Pancreas (tissue), 10 donors: ENCODE data around the gene RPSA. TPM values are rescaled to one million over a fixed set of nuclear protein-coding genes. Genes with fewer than 3 reads are reported as not detected.

Experiments
- ATAC-seq, 4 donors: fragments of 200-7000 bp; cut with Tn5 transposase; one replicate each; pipeline versions ENCODE4 v1.8.0 to v1.9.1; 2020; ENCODE audit warnings: mild to moderate bottlenecking in 4 of 4, moderate library complexity in 4 of 4
- DNase-seq, 6 donors: peaks; one replicate each; pipeline ENCODE4 v3.0.0-alpha.2; 2020
- FAIRE-seq: peaks from 2 replicates; lab custom pipeline; 2012; peaks lifted over from hg19 to GRCh38; lab: Jason Lieb, UNC
- H3K27ac ChIP-seq, 4 donors: fragments of 200-600 bp; sonication (generic); 1 replicate in 3 of 4; 2 replicates in 1 of 4; pipeline versions ENCODE4 v1.5.0 to v1.8.0; 2020
- H3K27me3 ChIP-seq, 4 donors: fragments of 200-600 bp; one replicate each; pipeline ENCODE4 v1.8.0; 2021
- H3K36me3 ChIP-seq, 3 donors: fragments of 200-600 bp; sonication (generic) in 1 of 3; one replicate each; pipeline versions ENCODE4 v1.5.0 to v1.8.0; 2020 to 2021
- H3K4me1 ChIP-seq, 3 donors: fragments of 200-600 bp; one replicate each; pipeline ENCODE4 v1.8.0; 2021
- H3K4me3 ChIP-seq, 4 donors: fragments of 200-600 bp; sonication (generic) in 2 of 4; one replicate each; pipeline versions ENCODE4 v1.5.0 to v1.8.0; 2020 to 2021
- H3K9me3 ChIP-seq, 4 donors: fragments of 200-600 bp; one replicate each; pipeline ENCODE4 v1.8.0; 2021
- CTCF ChIP-seq, 4 donors: fragments of 200-600 bp; sonication (generic) in 3 of 4; IDR thresholded peaks; one replicate each; pipeline versions ENCODE4 v1.5.0 to v1.8.0; 2021; ENCODE audit warnings: antibody characterized with exemption in 4 of 4
- WGBS, 2 donors: extraction: QIAGEN DNeasy Blood & Tissue Kit; methylation state at CpG; one replicate each; pipeline ENCODE4 v1.1.7; 2013; 5-methylcytosine and 5-hydroxymethylcytosine counted together
- intact Hi-C, 3 donors: fragments of 100-400 bp; cut with DNase I; formaldehyde crosslinking; loops; one replicate each; pipeline versions ENCODE4 v1.11.1 to v1.14.2; 2022
- polyA plus RNA-seq, 2 donors: library from polyadenylated mRNA; stranded (reverse); fragments of 200-250 nt; gene quantifications; one replicate each; pipeline ENCODE4 v1.2.3, GENCODE V29; 2013
- total RNA-seq, 6 donors: library from RNA; stranded (reverse); fragmentation: NEBNext Ultra II Directional in 4 of 6; extraction: Animal tissue kit (Norgen Biotek cat#: 25700) in 4 of 6; gene quantifications; one replicate each; pipeline versions ENCODE4 v1.2.1 to v1.2.4, GENCODE V29; 2021 to 2023
- donor health status: healthy with polysubstance abuse.
- donor health status: DM: no; HTN: no; CAD: no; lungs with moderate emphysema.
- donor health status: DM: no; HTN: no; CAD: no.
- donor health status: control.
- donor health status: control.
- donor health status: Bipolar disorder and iron deficiency.
- donor health status: DM: yes; HTN: yes; CAD: no.
- donor health status: DM: no; HTN: no; CAD: no.
- donor health status: DM: no; HTN: no; CAD: no.
- donor health status: DM: yes; HTN: yes; CAD: no.

RPSA gene
- total and polyA plus RNA-seq, 8 donors = 540 to 1,016 (median 773) TPM

GRCh38 chr3:39433642-39434041 lies 27.1 kb downstream of the RPSA start:
- DNase-seq = peak in 1 of 6 donors; percentile 1
- FAIRE-seq = no peak
- peak in 2 of 4 donors; percentile 47 to 54 for ATAC-seq
- Histone ChIP-seq H3K4me1 (no peaks in the 10 kb centered on the region), H3K27me3 (no peaks in the 10 kb centered on the region), H3K4me3 (no peak overlapping the region), H3K36me3 (no peaks in the 10 kb centered on the region), H3K27ac (no peak overlapping the region), H3K9me3 (no peaks in the 10 kb centered on the region)
- TF ChIP-seq CTCF (IDR thresholded peaks at IDR 0.05) = no peak
- intact Hi-C loops = no loop called here
- WGBS, 2 donors = 67 to 79% methylated on average over 3 of the region's 3 CpGs

- H3K27ac ChIP-seq = no peak overlapping the region
- no peak for ATAC-seq
Observed at GRCh38 chr3:39434574-39434973, 28.1 kb downstream of the RPSA start.

GRCh38 chr3:39435006-39435748 lies 28.7 kb downstream of the RPSA start:
- intact Hi-C loops = no loop called here
- no peaks in the 10 kb centered on the region for H3K36me3 ChIP-seq
- no peak overlapping the region for H3K4me3 ChIP-seq
- WGBS, 2 donors = 68 to 88% methylated on average over 1 of the region's 1 CpG
- DNase-seq = peak in 1 of 6 donors; percentile 1
- FAIRE-seq = no peak
- no peaks in the 10 kb centered on the region for H3K9me3 ChIP-seq
- H3K4me1 ChIP-seq = no peaks in the 10 kb centered on the region
- no peak for ATAC-seq
- H3K27me3 ChIP-seq = no peaks in the 10 kb centered on the region
- no peak for TF ChIP-seq CTCF (IDR thresholded peaks at IDR 0.05)
- no peak overlapping the region for H3K27ac ChIP-seq

More at GRCh38 chr3:39434574-39434973, 28.1 kb downstream of the RPSA start:
- Histone ChIP-seq H3K4me1 (no peaks in the 10 kb centered on the region), H3K36me3 (no peaks in the 10 kb centered on the region), H3K4me3 (no peak overlapping the region), H3K27me3 (no peaks in the 10 kb centered on the region), H3K9me3 (no peaks in the 10 kb centered on the region)
- DNase-seq = peak in 1 of 6 donors; percentile 1
- WGBS, 2 donors = 59 to 82% methylated on average over 4 to 5 of the region's 5 CpGs
- FAIRE-seq = no peak
- intact Hi-C loops = no loop called here
- no peak for TF ChIP-seq CTCF (IDR thresholded peaks at IDR 0.05)

GRCh38 chr3:39438880-39439279 lies 32.4 kb downstream of the RPSA start:
- TF ChIP-seq CTCF (IDR thresholded peaks at IDR 0.05) = no peak
- ATAC-seq (no peak), DNase-seq (no peak), FAIRE-seq (no peak)
- no peak overlapping the region for H3K27ac ChIP-seq
- no peaks in the 10 kb centered on the region for H3K4me1 ChIP-seq
- H3K4me3 ChIP-seq = no peak overlapping the region
- H3K27me3 ChIP-seq = no peaks in the 10 kb centered on the region
- H3K36me3 ChIP-seq = no peaks in the 10 kb centered on the region
- WGBS, 2 donors = 82 to 83% methylated on average over 4 of the region's 4 CpGs
- no peaks in the 10 kb centered on the region for H3K9me3 ChIP-seq
- intact Hi-C loops = no loop called here

- Histone ChIP-seq H3K27ac (no peak overlapping the region), H3K36me3 (no peaks in the 10 kb centered on the region), H3K4me1 (no peaks in the 10 kb centered on the region), H3K27me3 (no peaks in the 10 kb centered on the region), H3K9me3 (no peaks in the 10 kb centered on the region), H3K4me3 (no peak overlapping the region)
- ATAC-seq = no peak
- intact Hi-C loops = loop anchor here in 2 of 3 donors (10.0 kb wide), 2 partner anchors 54 to 64 kb away; no protein-coding TSS in a partner anchor
- no peak for TF ChIP-seq CTCF (IDR thresholded peaks at IDR 0.05)
- DNase-seq = no peak
- FAIRE-seq = no peak
- WGBS, 2 donors = 83% methylated on average over 8 of the region's 8 CpGs
Observed at GRCh38 chr3:39440316-39440715, 33.8 kb downstream of the RPSA start.
